NOMO-1 treated with dmso at 0.1 percent for 144 hours (cell line): Measurements from ENCODE around the gene CDKN2D.
"Not testable (repeated sequence)": the region's sequence is repeated elsewhere in the genome, so short reads cannot be mapped to it uniquely, and the experiment has no call there.

Experiments used
- DNase-seq: peaks from one replicate; lab custom pipeline; 2025; ENCODE audit not compliant: unreplicated experiment; lab: John Stamatoyannopoulos, UW

CDKN2D gene

DNA sequence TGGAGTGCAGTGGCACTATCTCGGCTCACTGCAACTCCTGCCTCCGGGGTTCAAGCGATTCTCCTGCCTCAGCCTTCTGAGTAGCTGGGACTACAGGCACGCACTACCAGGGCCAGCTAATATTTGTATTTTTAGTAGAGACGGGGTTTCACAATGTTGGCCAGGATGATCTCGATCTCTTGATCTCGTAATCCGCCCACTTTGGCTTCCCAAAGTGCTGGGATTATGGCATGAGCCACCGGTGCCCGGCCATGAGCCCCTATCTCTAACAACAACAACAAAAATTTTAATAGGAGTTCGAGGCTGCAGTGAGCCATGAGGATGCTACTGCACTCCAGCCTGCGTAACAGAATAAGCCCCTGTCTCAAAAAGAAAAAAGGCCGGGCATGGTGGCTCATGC, 13.3 kb upstream of the CDKN2D start:
- DNase-seq = no peak

DNA sequence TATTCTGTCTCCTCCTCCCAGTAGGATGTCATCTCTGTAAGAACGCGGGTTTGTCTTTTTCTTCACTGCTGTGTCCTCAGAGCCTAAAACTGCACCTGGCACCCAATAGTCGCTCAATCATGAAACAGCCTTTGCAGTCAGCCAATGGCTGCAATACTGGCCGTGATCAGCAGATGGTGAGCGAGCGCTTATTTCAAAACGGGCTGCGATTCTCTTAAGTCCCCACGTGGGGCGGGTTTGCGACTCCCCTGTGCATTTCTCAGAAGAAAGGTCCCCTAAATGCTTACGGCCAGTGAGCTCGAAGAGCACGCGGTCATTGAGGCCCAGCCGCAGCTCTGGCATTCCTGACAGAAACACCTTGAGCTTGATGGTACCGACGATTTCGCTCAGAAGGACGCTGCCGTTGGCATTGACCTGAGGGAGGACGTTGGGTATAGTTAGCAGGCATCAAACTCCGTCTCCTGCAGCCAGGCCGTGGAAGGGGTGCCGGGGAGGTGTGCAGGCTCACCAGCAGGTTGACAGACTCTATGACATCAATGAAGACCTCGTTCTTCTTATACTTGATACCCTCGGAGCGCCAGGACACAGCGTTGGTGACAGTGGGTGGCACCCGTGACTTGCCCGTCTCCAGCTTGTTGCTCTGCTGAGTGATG, 12.3 kb upstream of the CDKN2D start:
- peak; percentile 77 for DNase-seq

DNA sequence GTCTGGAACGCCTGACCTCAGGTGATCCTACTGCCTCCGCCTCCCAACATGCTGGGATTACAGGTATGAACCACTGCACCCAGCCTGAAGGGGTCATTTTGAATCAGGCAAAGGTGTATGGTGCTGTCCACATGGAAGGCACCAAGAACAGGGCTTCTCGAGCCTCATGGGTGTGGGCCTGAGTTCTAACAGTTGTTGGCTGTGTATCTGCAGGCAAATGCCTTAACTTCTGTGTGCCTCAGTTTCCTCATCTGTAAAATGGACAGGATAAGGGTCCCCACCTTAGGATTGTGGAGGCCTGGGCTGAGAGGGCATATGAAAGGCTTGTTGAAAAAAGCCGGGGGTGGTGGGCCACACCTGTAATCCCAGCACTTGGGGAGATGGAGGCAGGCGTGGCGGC, 9.2 kb upstream of the CDKN2D start:
- no peak for DNase-seq

DNA sequence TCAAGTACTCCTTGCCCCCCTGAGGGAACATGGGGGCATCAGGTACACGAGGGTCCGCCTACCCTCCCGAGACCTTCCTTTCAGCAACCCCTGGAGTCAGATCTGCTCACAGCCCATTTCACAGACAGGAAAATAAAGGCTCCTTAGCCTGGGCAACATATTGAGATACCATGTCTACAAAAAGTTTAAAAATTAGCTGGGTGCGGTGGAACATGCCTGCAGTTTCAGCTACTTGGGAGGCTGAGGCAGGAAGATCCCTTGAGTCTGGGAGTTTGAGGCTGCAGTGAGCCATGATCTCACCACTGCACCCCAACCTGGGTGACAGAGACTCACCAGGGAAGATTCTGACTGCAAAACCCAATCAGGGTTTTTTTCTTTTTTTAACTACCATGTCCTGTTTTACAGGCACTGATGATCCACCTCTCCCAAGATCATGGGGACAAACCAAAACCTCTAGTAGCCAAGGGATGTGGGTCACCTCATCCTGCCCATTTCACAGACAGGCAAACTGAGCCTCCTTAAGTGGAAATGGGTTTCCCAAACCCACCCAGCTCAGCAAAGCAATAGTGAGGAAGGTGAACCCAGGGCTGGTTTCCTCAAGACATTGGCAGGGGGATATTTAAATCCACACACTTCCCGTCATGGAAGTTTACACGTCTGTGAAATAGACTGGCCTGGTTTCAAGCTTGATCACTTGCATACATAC, 6.4 kb upstream of the CDKN2D start:
- no peak for DNase-seq

DNA sequence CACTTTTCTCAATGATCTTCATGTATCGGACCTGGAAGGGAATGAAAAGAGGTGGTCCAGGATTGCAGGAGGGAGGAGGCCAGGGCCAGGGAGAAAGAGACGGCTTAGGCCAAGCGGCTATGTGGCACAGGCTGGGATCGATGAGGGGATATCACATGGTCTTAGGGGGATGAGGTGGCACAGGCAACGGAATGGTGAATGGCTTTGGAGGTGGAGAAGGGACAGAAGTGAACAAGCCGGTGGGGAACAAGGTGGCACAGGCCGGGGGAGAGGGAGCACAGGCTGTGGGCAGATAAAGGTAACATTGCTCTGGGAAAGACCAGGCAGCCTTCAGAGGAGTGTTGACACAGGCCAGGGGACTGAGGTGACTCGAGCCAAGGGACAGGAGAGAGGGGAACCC, 5.7 kb upstream of the CDKN2D start:
- DNase-seq = no peak

DNA sequence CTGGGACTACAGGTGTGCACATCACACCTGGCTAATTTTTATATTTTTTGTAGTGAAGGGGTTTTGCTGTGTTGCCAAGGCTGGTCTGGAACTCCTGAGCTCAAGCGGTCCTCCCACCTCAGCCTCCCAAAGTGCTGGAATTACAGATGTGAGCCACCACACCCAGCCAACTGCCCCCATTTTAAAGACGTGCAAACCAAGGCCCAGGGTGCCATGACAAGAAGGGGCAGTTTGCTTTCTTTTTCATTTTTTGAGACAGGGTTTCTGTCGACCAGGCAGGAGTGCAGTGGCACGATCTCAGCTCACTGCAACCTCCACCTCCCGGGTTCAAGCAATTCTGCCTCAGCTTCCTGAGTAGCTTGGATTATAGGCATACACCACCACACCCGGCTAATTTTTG, 5.0 kb upstream of the CDKN2D start:
- not testable (repeated sequence) for DNase-seq

DNA sequence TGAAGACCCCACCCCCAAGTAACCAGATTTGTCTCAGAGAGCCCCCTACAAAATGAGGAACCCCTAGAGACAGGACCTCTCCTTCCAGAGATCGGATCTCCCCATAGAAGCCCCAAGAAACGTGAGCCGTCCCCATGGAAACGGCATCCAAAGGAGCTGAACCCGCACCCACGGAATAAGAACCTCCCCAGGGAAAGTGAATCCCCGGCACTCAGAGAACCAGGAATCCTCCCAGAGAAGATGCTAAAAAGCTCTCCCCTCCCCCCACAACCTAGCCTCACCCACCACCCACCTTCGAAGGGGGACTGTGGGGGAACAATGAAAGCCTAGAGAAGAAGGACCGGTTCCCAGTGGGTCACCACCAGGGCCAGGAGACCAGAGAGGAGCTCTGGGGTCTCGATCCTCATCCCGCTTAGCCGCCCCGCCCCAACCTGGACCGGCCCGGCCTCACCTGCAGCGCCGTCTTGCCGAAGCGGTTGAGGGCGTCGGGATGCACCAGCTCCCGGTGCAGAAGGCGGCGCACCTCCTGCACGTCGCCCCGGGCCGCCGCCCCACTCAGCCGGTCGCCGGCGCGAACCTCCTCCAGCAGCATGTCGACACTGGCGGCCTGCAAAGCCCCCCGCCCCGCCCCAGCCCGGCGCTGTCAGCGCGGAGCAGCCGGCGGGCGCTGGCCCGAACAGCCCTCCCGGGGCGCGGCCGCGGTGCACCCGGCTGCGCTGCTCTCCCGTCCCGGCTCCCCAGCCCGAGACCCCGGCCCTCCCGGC, 535 bp downstream of the CDKN2D start:
- no peak for DNase-seq

DNA sequence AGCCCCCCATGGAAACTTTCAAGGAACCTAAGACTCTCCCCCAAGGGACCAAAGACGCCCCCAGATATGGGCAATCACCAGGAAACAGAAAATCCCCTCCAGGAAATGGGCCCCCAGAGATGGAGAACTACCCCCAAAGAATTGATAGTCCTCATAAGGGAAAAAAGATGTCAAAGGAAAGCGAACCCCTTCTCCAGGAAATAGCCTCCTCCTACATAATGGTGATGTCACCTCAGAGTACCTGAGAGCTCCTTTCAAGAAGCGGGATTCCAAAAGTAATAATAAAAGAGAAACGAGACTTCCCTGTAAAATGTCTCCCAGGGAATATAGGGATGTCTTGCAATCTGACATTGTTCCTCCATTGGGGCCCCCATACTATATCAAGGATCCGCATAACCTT, 1.1 kb downstream of the CDKN2D start:
- DNase-seq = no peak

DNA sequence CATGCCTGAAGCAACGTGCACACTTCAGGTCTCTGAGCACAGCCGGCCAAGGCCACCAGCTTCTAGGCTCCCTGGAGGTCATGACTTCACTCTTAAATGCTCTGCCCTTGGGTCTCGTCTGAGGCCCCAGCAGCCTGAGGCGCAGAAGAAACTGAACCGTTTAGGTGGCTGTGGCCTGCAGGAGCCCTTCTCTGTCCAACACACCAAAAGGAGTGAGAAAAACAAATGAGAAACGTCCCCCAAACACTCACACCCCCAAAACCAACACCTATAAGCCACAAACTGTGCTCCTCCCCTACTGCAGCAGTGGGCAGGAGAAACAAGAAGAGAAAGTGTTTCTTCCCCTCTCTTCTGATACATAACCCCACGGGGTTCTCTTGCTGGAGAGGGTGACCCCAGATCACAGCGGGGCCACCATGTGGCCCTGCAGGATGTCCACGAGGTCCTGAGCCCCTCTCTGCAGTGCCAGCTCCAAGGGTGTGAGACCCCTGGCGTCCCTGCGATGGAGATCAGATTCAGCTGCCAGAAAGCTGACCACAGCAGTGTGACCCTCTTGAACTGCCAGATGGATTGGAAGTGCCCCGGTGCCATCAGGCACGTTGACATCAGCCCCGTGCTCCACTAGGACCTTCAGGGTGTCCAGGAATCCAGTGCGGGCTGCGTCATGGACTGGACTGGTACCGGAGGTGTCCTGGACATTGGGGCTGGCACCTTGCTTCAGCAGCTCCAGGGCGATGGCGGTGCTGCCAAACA, 1.9 kb downstream of the CDKN2D start:
- DNase-seq = peak; percentile 58

DNA sequence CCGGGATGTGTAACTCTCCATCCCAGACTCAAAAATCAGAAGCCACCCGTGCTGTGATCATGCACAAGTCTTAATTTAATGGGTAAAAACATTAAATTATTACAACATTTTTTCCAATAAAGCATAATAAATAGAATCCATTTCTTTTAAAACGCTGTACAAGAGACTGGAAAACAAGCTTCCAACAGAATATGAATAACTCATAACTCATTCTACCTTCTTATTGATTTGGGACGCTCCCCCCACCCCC, 2.4 kb downstream of the CDKN2D start:
- DNase-seq = no peak

DNA sequence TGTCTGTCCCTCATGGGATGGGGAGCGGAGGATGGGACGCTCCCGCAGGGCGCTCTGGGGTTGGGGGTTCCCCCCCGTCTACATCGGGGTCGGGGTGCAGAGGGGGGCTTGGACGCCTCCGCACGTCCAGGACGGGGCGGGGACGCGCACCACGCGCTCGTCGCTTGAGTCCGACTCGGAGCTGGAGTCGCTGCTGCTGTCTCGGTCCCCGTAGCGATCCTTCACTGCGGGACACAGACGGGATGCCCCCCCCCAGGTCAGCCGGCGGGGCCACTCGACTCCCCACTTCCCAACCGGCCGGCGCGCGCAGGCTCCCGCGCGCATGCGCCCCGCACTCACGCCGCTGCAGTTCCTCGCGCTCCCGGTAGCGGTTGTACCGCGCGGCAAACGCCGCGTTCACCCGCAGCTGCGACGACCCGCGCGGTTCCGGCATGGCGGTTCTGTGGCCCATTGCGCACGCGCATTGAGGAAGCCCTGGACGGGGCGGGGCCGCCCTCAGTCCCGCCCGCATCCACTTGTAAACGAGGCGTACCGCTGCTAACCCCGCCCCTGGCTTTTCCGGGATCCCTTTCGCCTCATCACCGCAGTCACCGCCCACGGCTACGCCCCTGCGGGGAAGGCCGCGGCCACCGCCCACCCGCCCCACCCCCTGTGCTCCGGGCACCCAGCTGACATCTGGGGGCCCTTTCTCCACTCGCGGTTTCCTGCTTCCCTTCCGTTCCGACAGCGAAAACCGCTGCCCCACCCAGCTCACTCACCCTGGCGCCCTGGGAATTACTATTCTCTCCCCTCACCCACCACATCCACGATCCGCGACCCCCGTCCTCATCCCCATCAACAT, 3.0 kb downstream of the CDKN2D start, which contains the start of gene KRI1:
KRI1 (minus strand) TSS at position 444 of the 841 bp plus-strand sequence; CDS start at position 433, 11 bp downstream.
- DNase-seq = peak; percentile 96

DNA sequence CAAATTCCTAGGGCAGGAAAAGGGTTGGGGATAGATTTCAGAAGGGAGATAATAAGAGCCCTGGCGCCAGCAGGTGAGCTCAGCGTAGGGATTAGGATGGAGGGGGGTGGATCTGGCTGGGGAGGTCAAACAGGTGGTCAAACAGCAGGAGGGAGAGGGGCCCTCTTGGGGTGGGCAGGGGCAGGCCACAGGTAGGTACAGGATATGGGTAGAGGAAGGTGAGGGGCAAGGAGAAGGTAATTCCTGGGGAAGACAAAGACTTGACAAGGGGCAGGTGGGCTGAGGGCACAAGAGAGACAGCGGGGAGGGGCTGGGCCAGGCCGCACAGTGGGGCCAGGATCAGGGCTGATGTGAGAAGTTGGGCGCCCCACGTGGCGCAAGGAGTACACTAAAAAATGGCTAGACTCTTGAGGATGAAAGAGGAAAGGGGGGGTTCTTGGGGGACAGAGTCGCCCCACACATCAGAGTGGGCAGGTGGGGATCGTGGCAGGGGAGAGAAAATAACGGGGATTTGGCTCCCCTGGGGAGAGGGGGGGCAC, 3.7 kb downstream of the CDKN2D start:
- DNase-seq = peak; percentile 43

DNA sequence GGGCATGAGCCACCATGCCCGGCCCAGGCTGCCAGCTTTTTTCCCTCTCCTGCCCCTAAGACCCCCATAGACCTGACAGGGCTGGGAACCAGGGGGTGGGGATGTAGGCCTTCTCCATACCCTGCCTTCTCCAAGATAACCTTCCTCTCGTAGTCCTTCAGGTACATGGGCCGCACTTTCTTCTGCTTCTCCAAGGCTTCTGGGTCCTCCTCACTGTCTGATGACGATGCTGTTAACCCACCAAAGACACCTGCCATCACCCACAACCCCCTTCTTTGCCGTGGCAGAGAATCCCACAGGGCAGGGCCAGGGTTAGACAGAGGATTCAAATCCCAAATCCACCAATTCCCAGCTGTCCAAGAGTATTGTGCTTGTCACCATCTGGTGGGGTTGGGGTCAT, 6.2 kb downstream of the CDKN2D start:
- DNase-seq = no peak

DNA sequence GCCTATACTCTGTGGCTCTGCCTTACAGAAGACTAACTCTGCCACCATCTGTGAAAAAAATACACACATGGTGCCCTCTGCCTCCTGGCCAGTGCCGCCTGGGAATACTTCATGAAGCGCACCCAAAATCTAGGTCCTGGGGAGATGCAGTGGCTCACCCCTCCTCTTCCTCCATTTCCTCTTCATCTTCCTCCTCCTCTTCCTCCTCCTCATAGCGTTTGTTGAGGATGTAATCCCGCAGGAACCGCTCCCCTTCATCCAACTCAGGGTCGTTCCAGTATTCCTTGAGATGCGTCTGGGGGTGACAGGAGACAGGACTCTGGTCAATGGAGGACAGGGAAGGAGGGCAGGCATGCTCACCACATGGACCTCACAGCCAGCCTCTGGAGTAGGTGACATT, 8.6 kb downstream of the CDKN2D start:
- DNase-seq = no peak

DNA sequence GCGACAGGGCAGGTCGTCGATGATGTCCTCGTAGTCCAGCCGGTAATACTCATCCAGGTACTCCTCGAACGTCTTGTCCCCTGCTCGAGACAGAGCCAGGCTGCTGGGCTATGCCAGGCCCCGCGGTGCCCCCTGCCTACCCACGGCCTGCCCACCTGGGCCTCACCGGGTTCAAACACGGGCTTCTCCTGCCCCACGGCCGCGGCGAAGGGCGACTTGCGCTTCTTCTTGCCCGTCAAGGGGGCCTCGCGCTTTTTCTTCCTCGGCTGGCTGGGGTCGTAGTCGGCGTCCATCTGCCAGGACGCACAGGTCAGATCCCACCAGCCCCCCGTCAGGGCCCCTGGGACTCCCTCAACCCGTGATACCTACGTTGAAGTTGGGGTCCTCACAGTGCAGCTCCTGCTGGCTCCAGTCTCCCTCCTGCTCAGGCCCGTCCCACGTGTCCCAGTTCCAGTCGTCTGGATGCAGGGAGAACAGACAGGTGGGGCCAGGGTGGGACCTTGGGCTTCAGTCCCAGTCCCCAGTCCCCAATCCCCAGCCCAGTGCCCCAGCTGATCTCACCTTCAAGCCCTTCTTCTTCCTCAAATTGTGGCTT, 11.1 kb downstream of the CDKN2D start:
- no peak for DNase-seq

DNA sequence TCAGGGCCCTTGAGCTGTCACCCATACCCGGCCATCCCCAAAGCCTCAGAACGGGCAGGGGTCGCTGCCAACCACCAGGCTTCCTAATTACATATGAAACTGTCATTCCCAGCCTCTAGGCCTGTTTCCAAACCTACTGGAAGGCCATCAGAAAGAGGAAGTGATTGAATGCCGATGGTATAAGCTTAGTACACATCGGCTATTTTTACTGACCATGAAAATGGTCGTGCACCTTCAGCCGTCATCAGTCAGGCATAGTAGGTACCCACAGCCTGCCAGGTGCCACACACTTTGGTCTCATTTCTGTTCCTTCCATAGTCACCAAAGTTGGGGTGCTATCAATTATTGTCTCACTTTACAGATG, 13.2 kb downstream of the CDKN2D start:
- DNase-seq = no peak

DNA sequence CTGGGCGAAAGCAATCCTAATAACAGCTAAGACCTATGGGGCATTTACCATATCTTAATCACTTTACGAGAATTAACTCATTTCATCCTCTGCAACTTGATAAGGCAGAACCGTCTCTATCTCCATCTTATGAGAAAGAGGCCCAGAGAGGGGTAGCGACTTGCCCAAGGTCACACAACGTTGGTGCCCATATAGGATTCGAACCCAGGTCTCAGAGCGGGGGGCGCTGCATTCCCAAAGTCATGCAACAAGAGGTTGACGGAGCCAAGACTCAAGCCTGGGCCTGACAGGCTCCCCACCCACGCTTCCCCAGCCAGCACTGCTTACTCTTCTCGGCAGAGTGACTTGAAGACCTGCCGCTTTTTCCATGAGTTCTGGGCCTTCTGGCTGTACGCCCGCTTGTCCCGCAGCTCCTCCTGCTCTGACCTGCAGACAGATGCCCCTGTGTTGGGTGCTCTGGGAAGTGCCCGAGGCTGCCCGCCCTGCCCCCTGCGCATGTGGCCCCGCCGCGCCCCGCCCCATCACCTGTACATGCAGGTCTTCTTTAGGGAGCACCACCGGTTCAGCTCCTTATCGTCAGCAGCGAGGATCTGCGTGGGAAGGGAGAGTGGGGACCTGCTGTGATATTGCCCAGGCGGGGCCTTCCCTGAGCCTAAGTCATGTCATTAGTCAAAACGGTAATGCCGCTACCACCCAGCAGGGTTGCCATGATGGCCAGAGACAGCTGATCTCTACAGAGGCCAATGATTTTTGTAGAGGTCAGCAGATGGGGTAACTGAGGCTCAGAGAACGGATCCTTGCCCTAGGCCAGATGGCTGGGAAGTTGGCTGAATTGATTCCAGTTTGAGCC, 13.8 kb downstream of the CDKN2D start:
- no peak for DNase-seq

DNA sequence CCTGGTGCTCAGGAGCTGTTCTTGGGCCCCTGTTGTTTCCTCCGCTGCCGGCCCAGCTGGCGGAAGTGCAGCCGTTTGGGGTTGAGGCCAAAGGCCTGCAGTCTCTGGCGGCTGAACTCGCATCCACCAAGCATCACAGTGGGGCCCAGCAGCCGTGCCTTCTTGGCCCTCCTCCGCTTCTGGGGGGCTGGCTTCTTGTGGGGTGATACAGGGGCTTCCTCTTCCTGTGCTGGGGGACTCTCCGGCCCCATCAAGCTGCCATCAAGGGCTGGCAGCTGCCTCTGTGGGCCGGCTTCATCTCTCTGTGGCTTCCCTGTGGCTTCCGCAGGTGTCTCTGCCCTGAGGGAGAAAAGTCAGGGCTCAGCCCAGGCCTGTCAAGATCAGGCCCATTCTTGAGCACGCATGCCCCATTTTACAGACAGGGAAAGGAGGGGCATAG, 14.8 kb downstream of the CDKN2D start:
- no peak for DNase-seq

DNA sequence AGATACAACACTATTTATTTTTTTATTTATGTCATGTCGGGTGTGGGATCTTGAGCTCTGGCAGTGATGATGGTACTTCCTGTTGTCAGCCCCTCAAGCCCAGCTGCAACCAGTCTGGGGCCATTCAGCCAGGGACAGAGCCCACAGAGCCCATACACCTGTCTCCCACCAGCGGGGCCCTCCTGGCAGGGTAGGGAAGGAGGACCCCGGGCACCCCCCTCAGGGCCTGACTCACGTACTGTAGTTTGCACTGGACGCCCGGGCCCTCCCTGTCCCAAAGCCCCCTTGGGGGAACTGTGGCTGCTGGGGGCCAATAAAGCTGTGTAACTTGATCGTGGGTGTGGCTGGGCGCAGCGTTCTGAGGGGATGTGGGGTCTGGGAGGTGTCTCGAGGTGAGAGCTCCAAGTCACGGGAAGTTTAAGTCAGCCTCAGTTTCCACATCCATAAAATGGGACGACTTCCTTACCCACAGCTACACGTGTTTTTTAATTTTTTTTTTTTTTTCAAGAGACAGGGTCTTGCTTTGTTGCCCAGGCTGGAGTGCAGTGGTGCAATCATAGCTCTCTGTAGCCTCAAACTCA, 15.6 kb downstream of the CDKN2D start:
- no peak for DNase-seq
